ENCODE measurements around the gene MAPT. TPM values are rescaled to one million over a fixed set of nuclear protein-coding genes. Genes with fewer than 3 reads are reported as not detected.
"Not testable (repeated sequence)": the region's sequence is repeated elsewhere in the genome, so short reads cannot be mapped to it uniquely, and the experiment has no call there.

The MAPT gene
- total and polyA plus RNA-seq, 4 donors: 48.2 to 446 (median 261) TPM

DNA sequence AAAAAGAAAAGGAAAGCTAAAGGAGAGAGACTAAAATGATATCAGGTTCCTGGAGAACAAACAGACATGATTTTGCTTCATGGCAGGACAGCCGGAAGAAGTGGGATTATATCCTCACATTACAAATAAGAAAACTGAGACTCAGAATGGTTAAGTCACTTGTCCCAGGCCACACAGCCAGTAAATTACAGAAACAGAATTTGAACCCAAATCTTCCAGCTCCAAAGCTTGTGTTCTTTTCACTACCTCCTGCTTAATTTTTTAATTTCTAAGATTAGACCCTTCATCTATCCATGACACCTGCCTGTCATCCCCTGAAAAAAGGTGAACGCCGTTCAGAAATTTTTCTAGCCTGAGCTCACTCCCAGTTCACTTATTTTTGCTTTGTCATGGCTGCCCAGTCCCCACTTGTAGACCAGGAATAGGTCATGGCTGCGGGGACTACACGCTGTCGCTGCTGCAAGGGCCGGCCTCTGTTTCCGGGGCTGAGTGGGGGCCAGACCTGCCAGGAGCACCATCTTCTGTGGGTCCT, 36.1 kb downstream of the MAPT start:
- 86% methylated on average over 8 of the region's 8 CpGs for WGBS (ENCODE audit: insufficient coverage)
- Histone ChIP-seq H3K4me1 (ENCODE audit: control insufficient read depth, insufficient read depth, low read length) (no peaks in the 10 kb centered on the region), H3K9me3 (ENCODE audit: control insufficient read depth, insufficient read depth, low read length) (peaks cover 6% of the 10 kb centered on the region), H3K27ac (ENCODE audit: low read depth, low read length) (no peak overlapping the region), H3K4me3 (ENCODE audit: low read depth, low read length) (no peak overlapping the region), H3K27me3 (ENCODE audit: control insufficient read depth, insufficient read depth, low read length) (no peaks in the 10 kb centered on the region), H3K36me3 (ENCODE audit: control insufficient read depth, insufficient read depth, low read length) (peaks cover 5% of the 10 kb centered on the region)
- DNase-seq (ENCODE audit: low read depth in 4 of 6, low spot score in 6 of 6): no peak

DNA sequence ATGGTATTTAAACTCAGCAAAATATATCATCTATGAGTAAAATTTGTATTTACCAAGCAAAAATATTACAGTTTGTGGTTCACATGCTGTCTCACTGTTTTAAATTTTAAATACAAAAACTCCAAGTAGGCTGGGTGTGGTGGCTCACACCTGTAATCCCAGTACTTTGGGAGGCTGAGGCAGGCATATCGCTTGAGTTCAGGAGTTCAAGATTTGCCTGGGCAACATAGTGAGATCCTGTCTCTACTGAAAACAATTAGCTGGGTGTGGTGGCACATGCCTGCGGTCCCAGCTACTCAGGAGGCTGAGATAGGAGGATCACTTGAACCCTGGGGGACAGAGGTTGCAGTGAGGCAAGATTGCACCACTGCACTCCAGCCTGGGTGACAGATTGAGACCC, 37.3 kb downstream of the MAPT start:
- DNase-seq (ENCODE audit: low read depth in 4 of 6, low spot score in 6 of 6): no peak
- Histone ChIP-seq H3K4me1 (ENCODE audit: control insufficient read depth, insufficient read depth, low read length) (peaks cover 7% of the 10 kb centered on the region), H3K9me3 (ENCODE audit: control insufficient read depth, insufficient read depth, low read length) (peaks cover 6% of the 10 kb centered on the region), H3K4me3 (ENCODE audit: low read depth, low read length) (no peak overlapping the region), H3K27me3 (ENCODE audit: control insufficient read depth, insufficient read depth, low read length) (no peaks in the 10 kb centered on the region), H3K36me3 (ENCODE audit: control insufficient read depth, insufficient read depth, low read length) (peaks cover 6% of the 10 kb centered on the region), H3K27ac (ENCODE audit: low read depth, low read length) (no peak overlapping the region)
- 100% methylated on average over 1 of the region's 2 CpGs for WGBS (ENCODE audit: insufficient coverage)

DNA sequence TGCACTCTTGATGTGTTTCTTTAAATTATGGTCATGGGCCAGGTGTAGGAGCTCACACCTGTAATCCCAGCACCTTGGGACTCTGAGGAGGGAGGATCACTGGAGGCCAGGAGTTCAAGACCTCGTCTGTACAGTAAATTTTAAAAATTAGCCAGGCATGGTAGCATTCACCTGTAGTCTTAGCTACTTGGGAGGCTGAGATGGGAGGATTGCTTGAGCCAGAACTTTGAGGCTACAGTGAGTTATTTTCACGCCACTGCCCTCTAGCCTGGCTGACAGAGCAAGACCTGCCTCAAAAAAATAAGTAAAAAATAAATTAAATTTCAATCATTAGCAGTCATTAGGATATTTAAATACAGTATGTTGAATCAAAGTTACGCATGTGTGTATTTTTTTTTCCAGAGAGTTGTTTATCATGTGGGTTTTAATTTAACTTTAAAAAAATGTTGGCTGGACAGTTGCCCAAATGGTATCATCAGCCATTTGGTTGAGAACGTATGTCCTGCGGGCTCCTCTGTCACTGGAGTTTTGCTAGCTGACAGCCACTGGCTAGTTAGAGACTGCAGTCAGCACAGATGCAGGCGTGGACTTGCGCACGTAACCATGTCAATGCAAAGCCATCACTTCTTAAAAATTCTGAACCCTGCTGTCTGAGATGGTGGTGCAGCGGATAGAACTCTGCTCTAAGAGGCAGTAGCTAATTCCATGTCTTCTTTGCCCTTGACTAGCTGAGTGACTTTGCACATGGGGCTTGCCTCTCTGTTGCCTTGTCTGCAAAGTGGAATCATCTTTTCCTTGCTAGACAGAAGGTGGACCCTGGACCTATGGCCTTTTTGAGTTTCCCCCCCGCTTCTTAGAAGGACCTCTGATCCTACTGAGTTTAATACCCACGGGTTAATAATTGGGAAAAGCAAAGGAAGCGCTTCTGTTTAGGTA, 40.0 kb downstream of the MAPT start:
- Histone ChIP-seq H3K27me3 (ENCODE audit: control insufficient read depth, insufficient read depth, low read length) (no peaks in the 10 kb centered on the region), H3K9me3 (ENCODE audit: control insufficient read depth, insufficient read depth, low read length) (no peaks in the 10 kb centered on the region), H3K4me1 (ENCODE audit: control insufficient read depth, insufficient read depth, low read length) (peaks cover 7% of the 10 kb centered on the region), H3K27ac (ENCODE audit: low read depth, low read length) (no peak overlapping the region), H3K36me3 (ENCODE audit: control insufficient read depth, insufficient read depth, low read length) (peaks cover 6% of the 10 kb centered on the region), H3K4me3 (ENCODE audit: low read depth, low read length) (no peak overlapping the region)
- no peak for DNase-seq (ENCODE audit: low read depth in 4 of 6, low spot score in 6 of 6)
- WGBS (ENCODE audit: insufficient coverage): 92% methylated on average over 8 of the region's 12 CpGs

- Histone ChIP-seq H3K27ac (ENCODE audit: low read depth, low read length) (no peak overlapping the region), H3K9me3 (ENCODE audit: control insufficient read depth, insufficient read depth, low read length) (no peaks in the 10 kb centered on the region), H3K27me3 (ENCODE audit: control insufficient read depth, insufficient read depth, low read length) (no peaks in the 10 kb centered on the region), H3K4me1 (ENCODE audit: control insufficient read depth, insufficient read depth, low read length) (peaks cover 9% of the 10 kb centered on the region), H3K4me3 (ENCODE audit: low read depth, low read length) (no peak overlapping the region), H3K36me3 (ENCODE audit: control insufficient read depth, insufficient read depth, low read length) (peaks cover 6% of the 10 kb centered on the region)
- DNase-seq (ENCODE audit: low read depth in 4 of 6, low spot score in 6 of 6): no peak
- 88% methylated on average over 8 of the region's 8 CpGs for WGBS (ENCODE audit: insufficient coverage)
Observed at GRCh38 chr17:45935197-45935709, 40.9 kb downstream of the MAPT start.

DNA sequence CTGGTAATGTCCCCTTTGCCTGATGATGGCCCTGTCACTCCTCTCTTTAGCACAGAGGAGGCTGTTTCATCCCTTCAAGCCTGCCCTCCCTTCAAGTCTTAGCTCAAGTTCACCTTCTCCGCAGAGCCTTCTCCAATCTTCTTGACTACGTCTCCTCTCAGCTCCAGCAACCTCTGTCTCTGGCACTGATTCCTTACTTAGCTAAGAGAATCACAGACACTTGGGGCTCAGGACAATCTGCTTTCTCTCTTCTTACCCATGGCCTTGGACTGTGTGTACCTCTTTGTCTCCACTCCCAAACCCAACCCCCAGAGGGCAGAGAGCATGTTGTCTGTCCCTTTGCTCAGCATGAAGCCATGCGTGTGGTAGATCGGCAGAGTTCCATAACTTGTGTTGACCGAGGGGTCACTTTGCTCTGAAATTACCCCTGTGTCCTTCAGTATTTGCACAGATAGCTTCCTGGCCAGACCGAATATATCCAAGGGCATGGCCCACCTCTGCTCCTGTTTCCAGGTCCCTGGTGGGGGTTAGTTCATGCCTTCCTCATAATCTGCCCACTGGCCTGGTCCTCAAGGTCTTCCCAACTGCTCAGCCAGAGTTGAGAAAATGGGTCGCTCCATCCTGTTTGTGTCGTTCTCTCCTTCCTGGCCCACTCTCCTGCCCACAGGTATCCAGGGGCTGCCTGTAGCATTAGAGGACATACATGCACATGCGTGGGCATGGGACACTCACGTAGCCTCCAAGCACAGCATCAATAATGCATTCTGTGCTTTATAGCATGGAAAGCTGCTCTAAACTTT, 41.6 kb downstream of the MAPT start:
- Histone ChIP-seq H3K4me3 (ENCODE audit: low read depth, low read length) (no peak overlapping the region), H3K27me3 (ENCODE audit: control insufficient read depth, insufficient read depth, low read length) (no peaks in the 10 kb centered on the region), H3K27ac (ENCODE audit: low read depth, low read length) (no peak overlapping the region), H3K36me3 (ENCODE audit: control insufficient read depth, insufficient read depth, low read length) (peaks cover 6% of the 10 kb centered on the region), H3K4me1 (ENCODE audit: control insufficient read depth, insufficient read depth, low read length) (peaks cover 15% of the 10 kb centered on the region), H3K9me3 (ENCODE audit: control insufficient read depth, insufficient read depth, low read length) (no peaks in the 10 kb centered on the region)
- 87% methylated on average over 8 of the region's 10 CpGs for WGBS (ENCODE audit: insufficient coverage)
- no peak for DNase-seq (ENCODE audit: low read depth in 4 of 6, low spot score in 6 of 6)

DNA sequence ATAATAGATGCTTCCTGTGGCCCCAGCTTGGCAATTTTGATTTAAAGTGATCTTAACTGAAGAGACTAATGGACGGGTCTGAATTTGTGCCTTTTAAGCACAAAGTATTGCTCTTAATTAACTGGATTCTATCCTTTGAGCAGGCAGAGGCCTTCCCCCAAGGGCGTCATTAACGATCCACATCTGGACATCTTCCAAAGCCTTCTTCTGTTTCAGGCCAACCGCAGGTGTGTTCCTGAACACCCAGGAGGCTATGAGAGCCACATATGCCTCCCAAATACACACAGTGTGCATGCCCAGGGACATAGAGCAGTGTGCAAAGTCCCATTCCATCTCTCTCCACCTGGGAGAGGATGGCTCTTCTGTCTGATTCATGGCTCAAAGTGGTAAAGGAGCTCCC, 42.3 kb downstream of the MAPT start:
- H3K27me3 ChIP-seq (ENCODE audit: control insufficient read depth, insufficient read depth, low read length): no peaks in the 10 kb centered on the region
- H3K4me1 ChIP-seq (ENCODE audit: control insufficient read depth, insufficient read depth, low read length): peaks cover 20% of the 10 kb centered on the region
- peak in 1 of 6 donors; percentile 54 for DNase-seq (ENCODE audit: low read depth in 4 of 6, low spot score in 6 of 6)
- no peak overlapping the region for H3K4me3 ChIP-seq (ENCODE audit: low read depth, low read length)
- H3K27ac ChIP-seq (ENCODE audit: low read depth, low read length): no peak overlapping the region
- 62% methylated on average over 4 of the region's 4 CpGs for WGBS (ENCODE audit: insufficient coverage)
- H3K36me3 ChIP-seq (ENCODE audit: control insufficient read depth, insufficient read depth, low read length): peaks cover 6% of the 10 kb centered on the region
- H3K9me3 ChIP-seq (ENCODE audit: control insufficient read depth, insufficient read depth, low read length): no peaks in the 10 kb centered on the region

DNA sequence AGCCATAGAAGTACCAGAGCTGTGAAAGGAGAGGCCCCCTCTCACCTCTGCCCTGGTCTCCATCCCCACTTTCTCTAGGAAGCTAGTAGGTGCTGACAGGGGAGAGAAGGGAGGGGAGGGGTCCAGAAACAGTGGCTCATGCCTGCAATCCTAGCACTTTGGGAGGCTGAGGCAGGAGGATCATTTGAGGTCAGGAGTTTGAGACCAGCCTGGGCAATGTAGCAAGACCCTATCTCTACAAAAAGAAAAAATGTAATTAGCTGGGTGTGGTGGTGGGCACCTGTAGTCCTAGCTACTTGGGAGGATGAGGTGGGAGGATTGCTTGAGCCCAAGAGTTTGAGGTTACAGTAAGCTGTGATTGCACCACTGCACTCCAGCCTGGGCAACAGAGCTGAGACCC, 42.8 kb downstream of the MAPT start:
- peaks cover 22% of the 10 kb centered on the region for H3K4me1 ChIP-seq (ENCODE audit: control insufficient read depth, insufficient read depth, low read length)
- H3K4me3 ChIP-seq (ENCODE audit: low read depth, low read length); H3K27ac ChIP-seq (ENCODE audit: low read depth, low read length): not testable (repeated sequence)

GRCh38 chr17:45939395-45939794, 45.0 kb downstream of the MAPT start:
- Histone ChIP-seq H3K36me3 (ENCODE audit: control insufficient read depth, insufficient read depth, low read length) (peaks cover 14% of the 10 kb centered on the region), H3K4me1 (ENCODE audit: control insufficient read depth, insufficient read depth, low read length) (peaks cover 31% of the 10 kb centered on the region), H3K4me3 (ENCODE audit: low read depth, low read length) (no peak overlapping the region), H3K9me3 (ENCODE audit: control insufficient read depth, insufficient read depth, low read length) (no peaks in the 10 kb centered on the region), H3K27ac (ENCODE audit: low read depth, low read length) (no peak overlapping the region), H3K27me3 (ENCODE audit: control insufficient read depth, insufficient read depth, low read length) (no peaks in the 10 kb centered on the region)
- 40% methylated on average over 5 of the region's 5 CpGs for WGBS (ENCODE audit: insufficient coverage)
- DNase-seq (ENCODE audit: low read depth in 4 of 6, low spot score in 6 of 6): peak in 1 of 6 donors; percentile 72

More for the DNA sequence above, 42.8 kb downstream of the MAPT start:
- not testable (repeated sequence) for DNase-seq (ENCODE audit: low read depth in 4 of 6, low spot score in 6 of 6); H3K36me3 ChIP-seq (ENCODE audit: control insufficient read depth, insufficient read depth, low read length); H3K9me3 ChIP-seq (ENCODE audit: control insufficient read depth, insufficient read depth, low read length); H3K27me3 ChIP-seq (ENCODE audit: control insufficient read depth, insufficient read depth, low read length)

- DNase-seq (ENCODE audit: low read depth in 4 of 6, low spot score in 6 of 6): no peak
- H3K4me3 ChIP-seq (ENCODE audit: low read depth, low read length): no peak overlapping the region
- H3K27ac ChIP-seq (ENCODE audit: low read depth, low read length): no peak overlapping the region
- peaks cover 16% of the 10 kb centered on the region for H3K36me3 ChIP-seq (ENCODE audit: control insufficient read depth, insufficient read depth, low read length)
- no peaks in the 10 kb centered on the region for H3K27me3 ChIP-seq (ENCODE audit: control insufficient read depth, insufficient read depth, low read length)
- WGBS (ENCODE audit: insufficient coverage): 77% methylated on average over 3 of the region's 4 CpGs
- H3K4me1 ChIP-seq (ENCODE audit: control insufficient read depth, insufficient read depth, low read length): peaks cover 34% of the 10 kb centered on the region
- H3K9me3 ChIP-seq (ENCODE audit: control insufficient read depth, insufficient read depth, low read length): no peaks in the 10 kb centered on the region
Observed at GRCh38 chr17:45940293-45940692, 45.9 kb downstream of the MAPT start.
